HepG2 (cell line): ENCODE data around the gene KCNH1. TPM values are rescaled to one million over a fixed set of nuclear protein-coding genes. Genes with fewer than 3 reads are reported as not detected.

Experiments
- ATAC-seq: fragments of 200-7000 bp; cut with Tn5 transposase; 3 replicates; pipeline ENCODE4 v1.9.1; 2020; ENCODE audit warnings: mild to moderate bottlenecking, moderate library complexity
- BruUV-seq: library from RNA; stranded (reverse); fragments of 400-500 nt; replicated peaks from 2 replicates; lab custom pipeline; 2021; lab: Mats Ljungman, UMichigan
- CTCF ChIA-PET: fragments of 300-600 bp; formaldehyde crosslinking; extraction: SDS; loops from one replicate; lab custom pipeline; 2021; ENCODE audit warnings: low total read pairs, inconsistent platforms, low intra/inter-chr PET ratio; lab: Yijun Ruan, JAX
- POLR2A ChIA-PET: fragments of 350-600 bp; sonication (Branson Sonifier 250); formaldehyde crosslinking; loops from one replicate; lab custom pipeline; 2020; ENCODE audit warnings: antibody characterized with exemption, inconsistent platforms; lab: Yijun Ruan, JAX
- DNase-seq: peaks from one replicate; pipeline ENCODE4 v3.0.0-alpha.2; 2015; ENCODE audit warnings: low spot score
- FAIRE-seq: peaks from 3 replicates; lab custom pipeline; 2011; peaks lifted over from hg19 to GRCh38; lab: Jason Lieb, UNC
- H2AFZ ChIP-seq: one replicate; pipeline ENCODE4 v1.6.1; 2011; ENCODE audit warnings: low read length, inconsistent platforms
- H3K27ac ChIP-seq: fragments of 300-600 bp; 3 replicates; pipeline ENCODE4 v1.8.0; 2011; ENCODE audit warnings: mixed run types, mild to moderate bottlenecking, mixed read lengths, low read length, inconsistent platforms; ENCODE audit not compliant: insufficient read depth; ENCODE audit errors: extremely low read length
- H3K27me3 ChIP-seq, 2 experiments: fragments of 200-600 bp in 1 of 2; 2 replicates in 1 of 2; 3 replicates in 1 of 2; pipeline versions ENCODE4 v1.6.0 to v1.8.0; 2011; ENCODE audit warnings: low read length in 2 of 2, mild to moderate bottlenecking in 2 of 2, moderate library complexity in 2 of 2, inconsistent platforms in 1 of 2; ENCODE audit not compliant: insufficient read depth in 2 of 2, control insufficient read depth in 1 of 2
- H3K36me3 ChIP-seq, 2 experiments: fragments of 200-600 bp in 1 of 2; replicated peaks in 1 of 2; 2 replicates in 1 of 2; 3 replicates in 1 of 2; pipeline versions ENCODE4 v1.5.1 to v1.8.0; 2011; ENCODE audit warnings: low read length in 2 of 2, inconsistent platforms in 1 of 2; ENCODE audit not compliant: insufficient read depth in 2 of 2, control insufficient read depth in 1 of 2
- H3K4me1 ChIP-seq: 2 replicates; pipeline ENCODE4 v1.5.1; 2012; ENCODE audit warnings: low read length, inconsistent platforms; ENCODE audit not compliant: insufficient read depth
- H3K4me2 ChIP-seq: 2 replicates; pipeline ENCODE4 v1.6.0; 2011; ENCODE audit warnings: low read depth, low read length, inconsistent platforms
- H3K4me3 ChIP-seq, 3 experiments: fragments of 200-600 bp in 1 of 3; sonication (generic), shearing (Covaris generic) in 1 of 3; replicated peaks in 1 of 3; 2 replicates each; pipeline ENCODE4 v1.5.1; 2011 to 2016; ENCODE audit warnings: low read length in 3 of 3, inconsistent platforms in 2 of 3, low read depth in 2 of 3, mild to moderate bottlenecking in 2 of 3, control low read depth in 1 of 3, mixed read lengths in 1 of 3; ENCODE audit not compliant: insufficient read depth in 1 of 3
- H3K79me2 ChIP-seq: one replicate; pipeline ENCODE4 v1.6.1; 2011; ENCODE audit warnings: low read length, inconsistent platforms; ENCODE audit not compliant: insufficient read depth
- H3K9ac ChIP-seq: 2 replicates; pipeline ENCODE4 v1.6.0; 2011; ENCODE audit warnings: mild to moderate bottlenecking, low read depth, low read length, inconsistent platforms; ENCODE audit not compliant: insufficient read depth
- H3K9me3 ChIP-seq: 2 replicates; pipeline ENCODE4 v1.5.1; 2012; ENCODE audit warnings: mild to moderate bottlenecking, low read length
- H4K20me1 ChIP-seq: 2 replicates; pipeline ENCODE4 v1.6.0; 2011; ENCODE audit warnings: inconsistent platforms, mild to moderate bottlenecking, low read length, moderate library complexity; ENCODE audit not compliant: insufficient read depth
- ONECUT2 ChIP-seq: sonication (generic); formaldehyde crosslinking; IDR thresholded peaks from 2 replicates; pipeline ENCODE4 v1.4.0; 2020; ENCODE audit warnings: missing genetic modification reagents
- SOX6 ChIP-seq, 2 experiments: fragments of 450-650 bp in 1 of 2; sonication (generic) in 1 of 2; formaldehyde crosslinking in 1 of 2; IDR thresholded peaks; 2 replicates each; pipeline versions ENCODE4 v1.4.0 to v1.6.1; 2017 to 2020; ENCODE audit warnings: antibody characterized with exemption in 1 of 2, mild to moderate bottlenecking in 1 of 2, missing genetic modification reagents in 1 of 2
- ZC3H4 ChIP-seq: sonication (generic); formaldehyde crosslinking; IDR thresholded peaks from 2 replicates; pipeline ENCODE4 v1.4.0; 2020; ENCODE audit warnings: missing genetic modification reagents, borderline replicate concordance
- ZNF34 ChIP-seq: sonication (generic); formaldehyde crosslinking; IDR thresholded peaks from 2 replicates; pipeline ENCODE4 v1.4.0; 2020; ENCODE audit warnings: mild to moderate bottlenecking, missing genetic modification reagents, borderline replicate concordance
- ZNF709 ChIP-seq: sonication (generic); formaldehyde crosslinking; IDR thresholded peaks from 2 replicates; pipeline ENCODE4 v1.5.0; 2020; ENCODE audit warnings: mild to moderate bottlenecking, missing genetic modification reagents
- ZNF724P ChIP-seq: sonication (generic); formaldehyde crosslinking; IDR thresholded peaks from 2 replicates; pipeline ENCODE4 v1.8.0; 2022; ENCODE audit warnings: missing genetic modification reagents, borderline replicate concordance
- WGBS: methylation state at CpG from one replicate; pipeline ENCODE4 v1.1.6; 2017; ENCODE audit warnings: low lambda C conversion rate; 5-methylcytosine and 5-hydroxymethylcytosine counted together
- in situ Hi-C: cut with HindIII; loops from 2 replicates; pipeline ENCODE4 v1.10.0; 2017; ENCODE audit warnings: low pct_unique_long_range_greater_than_20kb; ENCODE audit not compliant: extremely low pct_ligation_motif_present
- intact Hi-C: fragments of 100-400 bp; cut with micrococcal nuclease; formaldehyde crosslinking; loops from one replicate; pipeline ENCODE4 v1.10.0; 2022; ENCODE audit not compliant: unreplicated experiment
- polyA plus RNA-seq, 8 experiments: library from polyadenylated mRNA; depleted of rRNA in 3 of 8; stranded (reverse) in 7 of 8; unstranded in 1 of 8; fragments of >200 nt; fragmentation: Illumina TruSeq in 4 of 8; extraction: Trizol in 4 of 8; gene quantifications; 2 replicates each; pipeline versions ENCODE4 v1.2.1 to v1.2.3, GENCODE V29; 2011 to 2016; ENCODE audit warnings: low read depth in 4 of 8, missing spikeins in 1 of 8, mixed read lengths in 1 of 8; ENCODE audit not compliant: insufficient read depth in 1 of 8
- total RNA-seq, 5 experiments: library from RNA; depleted of rRNA; stranded (reverse); fragments of >200 nt; fragmentation: Illumina TruSeq; extraction: Trizol; gene quantifications; 2 replicates each; pipeline ENCODE4 v1.2.3, GENCODE V29; 2016; ENCODE audit warnings: low read depth in 1 of 5
- TF ChIP-seq, protein P1 (sequence below): fragments of 450-650 bp; IDR thresholded peaks from 2 replicates; pipeline ENCODE4 v1.6.1; 2016

The KCNH1 gene
- total and polyA plus RNA-seq, 2 of the 13 experiments (the other 11 are each of a cell fraction or from before 2014, with no cell fraction given): not detected

DNA sequence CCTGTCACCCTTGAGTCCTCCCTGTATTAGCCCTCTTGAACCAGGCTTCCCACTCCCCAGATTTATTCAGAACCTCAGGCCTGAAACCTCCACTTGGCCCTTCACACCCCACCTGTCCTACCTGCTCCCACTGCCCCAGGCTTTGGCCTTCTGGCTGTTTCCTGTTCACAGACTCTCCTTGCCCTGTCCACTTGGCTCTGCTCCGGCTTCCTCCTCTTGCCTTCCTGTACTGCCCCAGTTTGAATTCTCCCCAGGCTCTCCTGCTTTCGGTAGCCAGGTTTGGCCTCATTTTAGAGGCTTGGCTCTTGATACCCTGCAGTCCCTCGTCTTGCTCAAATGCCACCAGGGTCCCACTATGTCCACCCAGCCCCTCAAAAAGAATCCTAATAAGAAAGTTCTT is 385.2 kb downstream of the KCNH1 start (continued):
- TF ChIP-seq SOX6 (IDR thresholded peaks at IDR 0.05) (no peak), SOX6 (CRISPR knock-in tag; IDR thresholded peaks at IDR 0.05) (no peak), ZC3H4 (CRISPR knock-in tag) (no peak), ZNF34 (CRISPR knock-in tag) (no peak), ONECUT2 (CRISPR knock-in tag) (no peak), ZNF709 (CRISPR knock-in tag) (no peak)

DNA sequence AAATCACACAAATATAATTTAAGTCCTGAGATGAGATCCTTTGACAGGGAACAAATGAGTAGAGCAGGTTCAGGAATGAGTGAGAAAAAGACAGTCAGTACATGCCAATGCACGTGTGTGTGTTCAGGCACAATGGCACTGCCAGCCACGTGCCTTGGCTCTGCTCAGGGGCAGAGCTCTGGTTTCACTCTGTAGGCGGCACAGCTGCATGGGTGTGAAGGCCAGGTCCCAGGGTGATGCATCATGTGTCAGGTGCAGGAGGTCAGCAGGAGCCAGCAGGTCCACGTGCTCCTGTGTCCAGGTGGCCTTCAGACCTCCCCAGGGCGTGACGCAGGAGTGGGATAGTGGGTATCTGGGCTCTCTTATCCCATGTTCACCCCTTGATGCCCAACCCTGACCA is 386.1 kb downstream of the KCNH1 start:
- Histone ChIP-seq H3K27ac (no peak overlapping the region), H3K79me2 (no peaks in the 10 kb centered on the region), H3K9me3 (no peaks in the 10 kb centered on the region), H3K4me2 (no peak overlapping the region), H2AFZ (no peak overlapping the region), H3K9ac (no peak overlapping the region), H3K4me3 (no peak overlapping the region), H3K36me3 (no peaks in the 10 kb centered on the region), H4K20me1 (no peaks in the 10 kb centered on the region), H3K4me1 (no peaks in the 10 kb centered on the region), H3K27me3 (no peaks in the 10 kb centered on the region)
- ChIA-PET CTCF (no interaction called here), POLR2A (no interaction called here)
- no TSS peak for BruUV-seq
- DNase-seq: no peak
- TF ChIP-seq, protein P1, sequence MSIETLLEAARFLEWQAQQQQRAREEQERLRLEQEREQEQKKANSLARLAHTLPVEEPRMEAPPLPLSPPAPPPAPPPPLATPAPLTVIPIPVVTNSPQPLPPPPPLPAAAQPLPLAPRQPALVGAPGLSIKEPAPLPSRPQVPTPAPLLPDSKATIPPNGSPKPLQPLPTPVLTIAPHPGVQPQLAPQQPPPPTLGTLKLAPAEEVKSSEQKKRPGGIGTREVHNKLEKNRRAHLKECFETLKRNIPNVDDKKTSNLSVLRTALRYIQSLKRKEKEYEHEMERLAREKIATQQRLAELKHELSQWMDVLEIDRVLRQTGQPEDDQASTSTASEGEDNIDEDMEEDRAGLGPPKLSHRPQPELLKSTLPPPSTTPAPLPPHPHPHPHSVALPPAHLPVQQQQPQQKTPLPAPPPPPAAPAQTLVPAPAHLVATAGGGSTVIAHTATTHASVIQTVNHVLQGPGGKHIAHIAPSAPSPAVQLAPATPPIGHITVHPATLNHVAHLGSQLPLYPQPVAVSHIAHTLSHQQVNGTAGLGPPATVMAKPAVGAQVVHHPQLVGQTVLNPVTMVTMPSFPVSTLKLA: peak; percentile 33; the same call in 1 of the 2 replicates
- TF ChIP-seq ZNF724P (CRISPR knock-in tag): no peak
- 24% methylated on average over 4 of the region's 6 CpGs for WGBS
- intact Hi-C loops: no loop called here
- no peak for ATAC-seq
- no peak for FAIRE-seq
- in situ Hi-C loops: no loop called here
